ENCODE data around the gene C3orf70.

DNA sequence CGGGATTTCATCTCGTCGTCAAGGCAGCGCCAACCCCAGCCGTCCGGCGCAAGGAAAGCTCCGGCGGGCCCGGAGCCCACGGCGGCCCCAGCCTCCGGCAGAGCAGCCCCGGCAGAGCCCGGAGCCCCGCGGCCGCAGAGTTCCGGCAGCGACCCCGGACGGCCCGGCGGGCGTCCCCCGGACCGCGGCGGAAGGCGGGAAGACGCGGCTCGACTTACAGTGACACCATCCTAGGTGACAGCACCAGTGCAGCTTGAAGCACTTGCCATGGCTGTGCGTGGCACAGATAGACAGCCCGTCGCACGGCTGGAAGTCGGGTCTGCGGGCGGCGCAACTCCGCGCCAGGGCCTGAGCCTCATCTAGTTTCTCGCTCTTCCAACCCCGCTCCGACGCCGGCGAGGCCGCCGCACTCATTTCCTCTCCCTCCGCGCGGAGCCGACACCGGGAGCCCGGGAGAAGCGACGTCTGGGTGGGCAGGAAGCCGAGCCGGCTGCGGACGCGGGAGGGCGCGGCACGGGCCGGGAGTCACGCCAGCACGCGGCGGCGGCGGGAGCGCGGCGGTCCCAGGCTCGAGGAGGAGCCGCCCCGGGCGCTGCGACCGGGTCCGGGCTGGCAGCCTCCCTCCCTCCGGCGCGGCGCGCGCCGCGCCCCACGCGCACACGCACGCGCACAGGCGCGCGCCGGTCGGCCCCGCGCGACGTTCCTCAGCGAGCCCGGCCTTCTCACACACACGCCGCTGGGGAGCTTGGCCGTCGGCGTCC is at the start of gene C3orf70:
- TF ChIP-seq, protein P1, sequence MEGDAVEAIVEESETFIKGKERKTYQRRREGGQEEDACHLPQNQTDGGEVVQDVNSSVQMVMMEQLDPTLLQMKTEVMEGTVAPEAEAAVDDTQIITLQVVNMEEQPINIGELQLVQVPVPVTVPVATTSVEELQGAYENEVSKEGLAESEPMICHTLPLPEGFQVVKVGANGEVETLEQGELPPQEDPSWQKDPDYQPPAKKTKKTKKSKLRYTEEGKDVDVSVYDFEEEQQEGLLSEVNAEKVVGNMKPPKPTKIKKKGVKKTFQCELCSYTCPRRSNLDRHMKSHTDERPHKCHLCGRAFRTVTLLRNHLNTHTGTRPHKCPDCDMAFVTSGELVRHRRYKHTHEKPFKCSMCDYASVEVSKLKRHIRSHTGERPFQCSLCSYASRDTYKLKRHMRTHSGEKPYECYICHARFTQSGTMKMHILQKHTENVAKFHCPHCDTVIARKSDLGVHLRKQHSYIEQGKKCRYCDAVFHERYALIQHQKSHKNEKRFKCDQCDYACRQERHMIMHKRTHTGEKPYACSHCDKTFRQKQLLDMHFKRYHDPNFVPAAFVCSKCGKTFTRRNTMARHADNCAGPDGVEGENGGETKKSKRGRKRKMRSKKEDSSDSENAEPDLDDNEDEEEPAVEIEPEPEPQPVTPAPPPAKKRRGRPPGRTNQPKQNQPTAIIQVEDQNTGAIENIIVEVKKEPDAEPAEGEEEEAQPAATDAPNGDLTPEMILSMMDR (IDR thresholded peaks at IDR 0.05; ENCODE audit: low read depth, low read length) = no peak
- no peak for TF ChIP-seq POLR2A (IDR thresholded peaks at IDR 0.05; ENCODE audit: extremely low read depth, insufficient read length)

All from NB4 (cell line).